Naive thymus-derived CD4-positive, alpha-beta T cell (primary cell): ENCODE measurements around the gene DMRT1. TPM values are rescaled to one million over a fixed set of nuclear protein-coding genes. Genes with fewer than 3 reads are reported as not detected.

Experiments used
- ATAC-seq: fragments of 150-1000 bp; cut with Tn5 transposase; 2 replicates; pipeline ENCODE4 v1.10.0; 2021; ENCODE audit warnings: mild to moderate bottlenecking, moderate library complexity
- CTCF ChIA-PET: fragments of 350-600 bp; sonication (Branson Sonifier 250); formaldehyde crosslinking; loops from one replicate; lab custom pipeline; 2021; ENCODE audit warnings: antibody characterized with exemption; lab: Charles Lee
- POLR2A ChIA-PET: fragments of 350-600 bp; sonication (Branson Sonifier 250); formaldehyde crosslinking; loops from one replicate; lab custom pipeline; 2021; ENCODE audit warnings: antibody characterized with exemption, inconsistent platforms; lab: Charles Lee
- DNase-seq, 9 donors: peaks; one replicate each; pipeline versions ENCODE4 v3.0.0 to v3.0.0-alpha.2; 2020 to 2022; ENCODE audit warnings: mixed read lengths in 1 of 9
- H3K27ac ChIP-seq: one replicate; pipeline ENCODE4 v1.7.0; 2013; ENCODE audit warnings: mild to moderate bottlenecking, low read depth, low read length, moderate library complexity
- H3K27me3 ChIP-seq, 2 donors: one replicate each; pipeline ENCODE4 v1.7.0; 2013; ENCODE audit warnings: low read length in 2 of 2, mild to moderate bottlenecking in 2 of 2, moderate library complexity in 2 of 2; ENCODE audit not compliant: control insufficient read depth in 2 of 2, insufficient read depth in 2 of 2
- H3K36me3 ChIP-seq, 3 experiments: 1 replicate in 2 of 3; 2 replicates in 1 of 3; pipeline ENCODE4 v1.7.0; 2013; ENCODE audit warnings: low read length in 3 of 3, mild to moderate bottlenecking in 3 of 3, moderate library complexity in 1 of 3; ENCODE audit not compliant: insufficient read depth in 3 of 3, control insufficient read depth in 2 of 3
- H3K4me1 ChIP-seq, 2 donors: one replicate each; pipeline ENCODE4 v1.7.0; 2013; ENCODE audit warnings: low read length in 2 of 2, mild to moderate bottlenecking in 2 of 2, moderate library complexity in 1 of 2; ENCODE audit not compliant: control insufficient read depth in 2 of 2, insufficient read depth in 2 of 2
- H3K4me3 ChIP-seq: 2 replicates; pipeline ENCODE4 v1.7.0; 2013; ENCODE audit warnings: mild to moderate bottlenecking, low read length
- H3K9me3 ChIP-seq, 3 experiments: 1 replicate in 2 of 3; 2 replicates in 1 of 3; pipeline ENCODE4 v1.7.0; 2013; ENCODE audit warnings: low read length in 3 of 3; ENCODE audit not compliant: control insufficient read depth in 2 of 3
- H3K27ac Mint-ChIP-seq, 9 donors: one replicate each; pipeline ENCODE4 v1.8.0; 2020 to 2022; ENCODE audit warnings: mixed read lengths in 9 of 9, mild to moderate bottlenecking in 8 of 9, moderate library complexity in 5 of 9, inconsistent platforms in 2 of 9
- H3K27me3 Mint-ChIP-seq, 5 donors: one replicate each; pipeline ENCODE4 v1.8.0; 2021 to 2022; ENCODE audit warnings: mixed read lengths in 5 of 5, mild to moderate bottlenecking in 1 of 5
- H3K36me3 Mint-ChIP-seq, 5 donors: one replicate each; pipeline ENCODE4 v1.8.0; 2020 to 2022; ENCODE audit warnings: mixed read lengths in 5 of 5, mild to moderate bottlenecking in 3 of 5, inconsistent platforms in 1 of 5
- H3K4me1 Mint-ChIP-seq, 7 donors: one replicate each; pipeline ENCODE4 v1.8.0; 2020 to 2022; ENCODE audit warnings: mixed read lengths in 7 of 7, mild to moderate bottlenecking in 3 of 7, inconsistent platforms in 1 of 7
- H3K4me3 Mint-ChIP-seq, 10 donors: one replicate each; pipeline ENCODE4 v1.8.0; 2020 to 2022; ENCODE audit warnings: mild to moderate bottlenecking in 10 of 10, mixed read lengths in 10 of 10, moderate library complexity in 6 of 10, inconsistent platforms in 2 of 10
- H3K9me3 Mint-ChIP-seq, 11 donors: one replicate each; pipeline ENCODE4 v1.8.0; 2020 to 2022; ENCODE audit warnings: mixed read lengths in 11 of 11, mild to moderate bottlenecking in 4 of 11, inconsistent platforms in 1 of 11, moderate library complexity in 1 of 11
- intact Hi-C, 2 donors: fragments of 100-400 bp; cut with micrococcal nuclease; formaldehyde crosslinking; loops; one replicate each; pipeline ENCODE4 v1.15.1; 2023
- polyA plus RNA-seq, 2 donors: library from polyadenylated mRNA; unstranded; fragments of 300-500 nt; fragmentation: Illumina TruSeq; gene quantifications; one replicate each; pipeline ENCODE4 v1.2.3, GENCODE V29; 2021
- total RNA-seq, 6 experiments: library from RNA in 5 of 6; stranded (reverse) in 5 of 6; gene quantifications; 1 replicate in 5 of 6; 2 replicates in 1 of 6; pipeline ENCODE4 v1.2.3 and lab custom pipeline; 2021 to 2026

DMRT1 gene
- total and polyA plus RNA-seq, 7 experiments from 2014 or later = not detected

GRCh38 chr9:948497-948896 is 107.0 kb downstream of the DMRT1 start:
- DNase-seq = no peak
- H3K27me3 Mint-ChIP-seq = peaks cover 25 to 54% (median 42%) of the 10 kb centered on the region in 5 donors
- H3K27ac Mint-ChIP-seq = no peak overlapping the region
- no peaks in the 10 kb centered on the region for H3K4me1 Mint-ChIP-seq
- POLR2A ChIA-PET = no interaction called here
- CTCF ChIA-PET = no interaction called here
- H3K27me3 ChIP-seq = no peaks in the 10 kb centered on the region
- no peaks in the 10 kb centered on the region for H3K36me3 ChIP-seq
- ATAC-seq = no peak
- H3K9me3 Mint-ChIP-seq = peaks cover 0 to 1% (median 0%) of the 10 kb centered on the region in 11 donors
- no peaks in the 10 kb centered on the region for H3K36me3 Mint-ChIP-seq
- H3K9me3 ChIP-seq = no peaks in the 10 kb centered on the region
- no peak overlapping the region for H3K27ac ChIP-seq
- H3K4me3 Mint-ChIP-seq = no peak overlapping the region
- H3K4me3 ChIP-seq = no peak overlapping the region
- H3K4me1 ChIP-seq = no peaks in the 10 kb centered on the region
- intact Hi-C loops = no loop called here

DNA sequence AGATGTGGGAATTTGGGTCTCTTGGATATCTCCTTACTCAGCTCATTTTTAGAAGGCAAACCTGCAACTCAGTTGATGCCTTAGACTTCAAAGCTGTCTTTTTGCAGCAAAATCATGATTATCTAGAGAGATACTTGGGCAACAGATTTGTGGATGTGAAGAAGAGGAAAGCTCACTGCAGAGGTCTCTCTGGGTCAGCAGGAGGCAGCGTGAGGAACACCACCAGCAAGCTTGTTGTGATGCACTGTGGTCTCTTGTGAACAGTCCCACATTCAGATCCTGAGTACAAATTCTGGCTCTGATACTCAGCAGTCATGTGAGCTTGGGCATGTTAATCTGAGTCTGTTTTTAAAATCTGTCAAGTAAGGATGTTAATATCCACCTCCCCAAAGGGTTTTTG is 108.6 kb downstream of the DMRT1 start:
- H3K27ac Mint-ChIP-seq = no peak overlapping the region
- Histone ChIP-seq H3K27me3 (no peaks in the 10 kb centered on the region), H3K9me3 (no peaks in the 10 kb centered on the region), H3K4me1 (no peaks in the 10 kb centered on the region), H3K27ac (no peak overlapping the region), H3K4me3 (no peak overlapping the region), H3K36me3 (no peaks in the 10 kb centered on the region)
- DNase-seq (no peak), ATAC-seq (no peak)
- CTCF ChIA-PET = no interaction called here
- H3K9me3 Mint-ChIP-seq = peaks cover 0 to 1% (median 0%) of the 10 kb centered on the region in 11 donors
- POLR2A ChIA-PET = no interaction called here
- intact Hi-C loops = no loop called here
- no peaks in the 10 kb centered on the region for H3K36me3 Mint-ChIP-seq
- H3K4me1 Mint-ChIP-seq = no peaks in the 10 kb centered on the region
- H3K27me3 Mint-ChIP-seq = peaks cover 14 to 42% (median 34%) of the 10 kb centered on the region in 5 donors
- no peak overlapping the region for H3K4me3 Mint-ChIP-seq

GRCh38 chr9:952546-952945 is 111.0 kb downstream of the DMRT1 start:
- ChIA-PET POLR2A (no interaction called here), CTCF (no interaction called here)
- H3K4me3 ChIP-seq = no peak overlapping the region
- H3K9me3 ChIP-seq = no peaks in the 10 kb centered on the region
- DNase-seq (no peak), ATAC-seq (no peak)
- H3K27ac ChIP-seq = no peak overlapping the region
- Mint-ChIP-seq H3K27ac (no peak overlapping the region), H3K4me1 (no peaks in the 10 kb centered on the region), H3K27me3 (peaks cover 14 to 32% (median 20%) of the 10 kb centered on the region in 5 donors), H3K9me3 (peaks cover 0 to 1% (median 0%) of the 10 kb centered on the region in 11 donors), H3K36me3 (no peaks in the 10 kb centered on the region), H3K4me3 (no peak overlapping the region)
- intact Hi-C loops = no loop called here
- no peaks in the 10 kb centered on the region for H3K36me3 ChIP-seq
- no peaks in the 10 kb centered on the region for H3K27me3 ChIP-seq
- H3K4me1 ChIP-seq = no peaks in the 10 kb centered on the region

GRCh38 chr9:959105-959504 is 117.6 kb downstream of the DMRT1 start:
- peaks cover 0 to 1% (median 0%) of the 10 kb centered on the region in 11 donors for H3K9me3 Mint-ChIP-seq
- Histone ChIP-seq H3K27me3 (no peaks in the 10 kb centered on the region), H3K36me3 (no peaks in the 10 kb centered on the region), H3K4me3 (no peak overlapping the region), H3K4me1 (no peaks in the 10 kb centered on the region), H3K27ac (no peak overlapping the region), H3K9me3 (no peaks in the 10 kb centered on the region)
- no peaks in the 10 kb centered on the region for H3K4me1 Mint-ChIP-seq
- H3K27me3 Mint-ChIP-seq = peaks cover 29 to 46% (median 38%) of the 10 kb centered on the region in 5 donors
- H3K36me3 Mint-ChIP-seq = peaks cover 0 to 4% (median 0%) of the 10 kb centered on the region in 5 donors
- no peak for DNase-seq
- no peak overlapping the region for H3K4me3 Mint-ChIP-seq
- H3K27ac Mint-ChIP-seq = no peak overlapping the region
- ATAC-seq = no peak
- POLR2A ChIA-PET = no interaction called here
- intact Hi-C loops = no loop called here
- CTCF ChIA-PET = no interaction called here

GRCh38 chr9:959914-960313 is 118.4 kb downstream of the DMRT1 start:
- H3K9me3 ChIP-seq = no peaks in the 10 kb centered on the region
- no peaks in the 10 kb centered on the region for H3K27me3 ChIP-seq
- H3K4me1 ChIP-seq = no peaks in the 10 kb centered on the region
- ChIA-PET CTCF (no interaction called here), POLR2A (no interaction called here)
- peaks cover 37 to 54% (median 46%) of the 10 kb centered on the region in 5 donors for H3K27me3 Mint-ChIP-seq
- DNase-seq (no peak), ATAC-seq (no peak)
- no peak overlapping the region for H3K27ac ChIP-seq
- H3K4me3 Mint-ChIP-seq = no peak overlapping the region
- H3K4me3 ChIP-seq = no peak overlapping the region
- no peaks in the 10 kb centered on the region for H3K4me1 Mint-ChIP-seq
- peaks cover 0 to 1% (median 0%) of the 10 kb centered on the region in 11 donors for H3K9me3 Mint-ChIP-seq
- H3K27ac Mint-ChIP-seq = no peak overlapping the region
- peaks cover 0 to 4% (median 0%) of the 10 kb centered on the region in 5 donors for H3K36me3 Mint-ChIP-seq
- intact Hi-C loops = no loop called here
- H3K36me3 ChIP-seq = no peaks in the 10 kb centered on the region

GRCh38 chr9:962023-962422 is 120.5 kb downstream of the DMRT1 start:
- Histone ChIP-seq H3K36me3 (no peaks in the 10 kb centered on the region), H3K4me3 (no peak overlapping the region), H3K4me1 (no peaks in the 10 kb centered on the region), H3K27me3 (no peaks in the 10 kb centered on the region), H3K27ac (no peak overlapping the region), H3K9me3 (no peaks in the 10 kb centered on the region)
- DNase-seq = no peak
- CTCF ChIA-PET = no interaction called here
- intact Hi-C loops = no loop called here
- ATAC-seq = no peak
- Mint-ChIP-seq H3K9me3 (peaks cover 0 to 4% (median 0%) of the 10 kb centered on the region in 11 donors), H3K27ac (no peak overlapping the region), H3K4me1 (no peaks in the 10 kb centered on the region), H3K27me3 (peaks cover 55 to 72% (median 66%) of the 10 kb centered on the region in 5 donors), H3K36me3 (peaks cover 0 to 4% (median 0%) of the 10 kb centered on the region in 5 donors), H3K4me3 (no peak overlapping the region)
- POLR2A ChIA-PET = no interaction called here

GRCh38 chr9:965497-965896 is 124.0 kb downstream of the DMRT1 start:
- Mint-ChIP-seq H3K36me3 (peaks cover 0 to 4% (median 0%) of the 10 kb centered on the region in 5 donors), H3K27me3 (peaks cover 82 to 94% (median 89%) of the 10 kb centered on the region in 5 donors), H3K27ac (no peak overlapping the region), H3K4me1 (peaks cover 6 to 21% (median 18%) of the 10 kb centered on the region in 7 donors), H3K9me3 (peaks cover 0 to 19% (median 4%) of the 10 kb centered on the region in 11 donors), H3K4me3 (no peak overlapping the region)
- DNase-seq (no peak), ATAC-seq (no peak)
- H3K4me3 ChIP-seq = no peak overlapping the region
- ChIA-PET CTCF (no interaction called here), POLR2A (no interaction called here)
- peaks cover 0 to 20% of the 10 kb centered on the region in 2 donors for H3K27me3 ChIP-seq
- no peaks in the 10 kb centered on the region for H3K4me1 ChIP-seq
- H3K27ac ChIP-seq = no peak overlapping the region
- H3K36me3 ChIP-seq = no peaks in the 10 kb centered on the region
- intact Hi-C loops = loop anchor here in 1 of 2 donors (5.0 kb wide), 1 partner anchor 123 kb away; the partner anchor contains the start of gene DMRT1
- H3K9me3 ChIP-seq = no peaks in the 10 kb centered on the region
